C4-2B (cell line): ENCODE measurements around the gene GTSE1.

ENCODE experiments used
- ZFX ChIP-seq: fragments of 450-650 bp; IDR thresholded peaks from 2 replicates; pipeline ENCODE4 v1.6.1; 2017
- TF ChIP-seq, protein P1 (sequence below): fragments of 450-650 bp; conservative IDR thresholded peaks from 2 replicates; pipeline ENCODE4 v1.5.1; 2017; ENCODE audit warnings: mild to moderate bottlenecking

DNA sequence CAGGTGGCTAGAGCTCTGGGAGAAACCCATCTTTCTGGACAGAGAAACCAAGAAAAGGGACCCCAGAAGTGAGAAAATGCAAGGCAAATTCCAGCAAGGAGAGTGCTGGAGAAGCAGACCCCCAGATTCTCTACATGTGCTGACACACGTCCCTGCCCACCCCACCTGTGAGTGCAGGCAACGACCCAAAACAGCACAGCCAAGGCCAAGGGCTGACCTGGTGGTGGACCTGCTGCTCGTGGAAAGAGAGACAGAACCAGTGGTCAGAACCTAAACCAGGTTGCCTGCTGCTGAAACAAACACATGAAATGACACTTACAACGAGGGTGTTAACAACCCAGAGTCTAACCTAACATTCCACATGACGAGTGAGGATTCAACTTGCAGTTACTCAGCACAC is 63.4 kb downstream of the GTSE1 start:
- TF ChIP-seq, protein P1, sequence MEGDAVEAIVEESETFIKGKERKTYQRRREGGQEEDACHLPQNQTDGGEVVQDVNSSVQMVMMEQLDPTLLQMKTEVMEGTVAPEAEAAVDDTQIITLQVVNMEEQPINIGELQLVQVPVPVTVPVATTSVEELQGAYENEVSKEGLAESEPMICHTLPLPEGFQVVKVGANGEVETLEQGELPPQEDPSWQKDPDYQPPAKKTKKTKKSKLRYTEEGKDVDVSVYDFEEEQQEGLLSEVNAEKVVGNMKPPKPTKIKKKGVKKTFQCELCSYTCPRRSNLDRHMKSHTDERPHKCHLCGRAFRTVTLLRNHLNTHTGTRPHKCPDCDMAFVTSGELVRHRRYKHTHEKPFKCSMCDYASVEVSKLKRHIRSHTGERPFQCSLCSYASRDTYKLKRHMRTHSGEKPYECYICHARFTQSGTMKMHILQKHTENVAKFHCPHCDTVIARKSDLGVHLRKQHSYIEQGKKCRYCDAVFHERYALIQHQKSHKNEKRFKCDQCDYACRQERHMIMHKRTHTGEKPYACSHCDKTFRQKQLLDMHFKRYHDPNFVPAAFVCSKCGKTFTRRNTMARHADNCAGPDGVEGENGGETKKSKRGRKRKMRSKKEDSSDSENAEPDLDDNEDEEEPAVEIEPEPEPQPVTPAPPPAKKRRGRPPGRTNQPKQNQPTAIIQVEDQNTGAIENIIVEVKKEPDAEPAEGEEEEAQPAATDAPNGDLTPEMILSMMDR, result no peak
- no peak for TF ChIP-seq ZFX
